Progenitor cell of endocrine pancreas (in vitro differentiated cells): ENCODE measurements around the gene ZNF799. TPM values are rescaled to one million over a fixed set of nuclear protein-coding genes. Genes with fewer than 3 reads are reported as not detected.
A peak's percentile ranks its signal among the peaks of the same experiment; 100 is the strongest.
"Not testable (repeated sequence)": the region's sequence is repeated elsewhere in the genome, so short reads cannot be mapped to it uniquely, and the experiment has no call there.

ENCODE experiments used
- DNase-seq: peaks from one replicate; pipeline ENCODE4 v3.0.0; 2021; ENCODE audit warnings: low spot score; ENCODE audit not compliant: unreplicated experiment
- H3K27ac Mint-ChIP-seq: 2 replicates; pipeline ENCODE4 v1.8.0; 2021; ENCODE audit warnings: mild to moderate bottlenecking, moderate library complexity, mixed read lengths
- H3K27me3 Mint-ChIP-seq: 2 replicates; pipeline ENCODE4 v1.8.0; 2021; ENCODE audit warnings: mixed read lengths
- H3K36me3 Mint-ChIP-seq: 2 replicates; pipeline ENCODE4 v1.8.0; 2022; ENCODE audit warnings: mixed read lengths; ENCODE audit not compliant: insufficient read depth
- H3K4me1 Mint-ChIP-seq: 2 replicates; pipeline ENCODE4 v1.8.0; 2021; ENCODE audit warnings: low read depth, mixed read lengths
- H3K4me3 Mint-ChIP-seq: 2 replicates; pipeline ENCODE4 v1.8.0; 2021; ENCODE audit warnings: low read depth, mild to moderate bottlenecking, moderate library complexity, mixed read lengths
- H3K9me3 Mint-ChIP-seq: 2 replicates; pipeline ENCODE4 v1.8.0; 2021; ENCODE audit warnings: low read depth, mixed read lengths
- CTCF ChIP-seq: fragments of 200-600 bp; sonication (generic); IDR thresholded peaks from one replicate; pipeline ENCODE4 v1.5.0; 2021; ENCODE audit warnings: antibody characterized with exemption, mild to moderate bottlenecking; ENCODE audit not compliant: unreplicated experiment
- total RNA-seq: library from RNA; stranded (reverse); gene quantifications from 2 replicates; pipeline ENCODE4 v1.2.1, GENCODE V29; 2021

The ZNF799 gene
- total RNA-seq, 1 donor from 2014 or later, result 9.0 TPM

- no peaks in the 10 kb centered on the region for H3K27me3 Mint-ChIP-seq
- no peak for DNase-seq
- H3K27ac Mint-ChIP-seq, result peak overlapping the region; percentile 98
- peaks cover 17% of the 10 kb centered on the region for H3K36me3 Mint-ChIP-seq
- no peak for TF ChIP-seq CTCF
- H3K9me3 Mint-ChIP-seq, result peaks cover 15% of the 10 kb centered on the region
- H3K4me3 Mint-ChIP-seq, result peak overlapping the region; percentile 93
- peaks cover 11% of the 10 kb centered on the region for H3K4me1 Mint-ChIP-seq
These were observed 36.5 kb downstream of the ZNF799 start for GRCh38 chr19:12364391-12365235.

- DNase-seq, H3K27ac Mint-ChIP-seq, H3K27me3 Mint-ChIP-seq, H3K4me3 Mint-ChIP-seq: not testable (repeated sequence)
- Mint-ChIP-seq H3K4me1 (peaks cover 11% of the 10 kb centered on the region), H3K9me3 (peaks cover 21% of the 10 kb centered on the region), H3K36me3 (peaks cover 31% of the 10 kb centered on the region)
These were observed 38.8 kb downstream of the ZNF799 start for GRCh38 chr19:12362236-12362635.

- no peak for TF ChIP-seq CTCF
- peaks cover 64% of the 10 kb centered on the region for H3K36me3 Mint-ChIP-seq
- no peak overlapping the region for H3K4me3 Mint-ChIP-seq
- no peaks in the 10 kb centered on the region for H3K4me1 Mint-ChIP-seq
- peaks cover 54% of the 10 kb centered on the region for H3K9me3 Mint-ChIP-seq
- no peak overlapping the region for H3K27ac Mint-ChIP-seq
- no peak for DNase-seq
- H3K27me3 Mint-ChIP-seq, result no peaks in the 10 kb centered on the region
These were observed 47.7 kb downstream of the ZNF799 start for GRCh38 chr19:12353375-12353774.

- peaks cover 63% of the 10 kb centered on the region for H3K36me3 Mint-ChIP-seq
- peaks cover 59% of the 10 kb centered on the region for H3K9me3 Mint-ChIP-seq
- no peaks in the 10 kb centered on the region for H3K27me3 Mint-ChIP-seq
- no peak overlapping the region for H3K4me3 Mint-ChIP-seq
- DNase-seq, result no peak
- no peak for TF ChIP-seq CTCF
- H3K27ac Mint-ChIP-seq, result no peak overlapping the region
- H3K4me1 Mint-ChIP-seq, result no peaks in the 10 kb centered on the region
These were observed 50.2 kb downstream of the ZNF799 start for GRCh38 chr19:12350890-12351197.

GRCh38 chr19:12350185-12350889 is 50.7 kb downstream of the ZNF799 start:
- Mint-ChIP-seq H3K4me1 (no peaks in the 10 kb centered on the region), H3K9me3 (peaks cover 62% of the 10 kb centered on the region), H3K27ac (no peak overlapping the region), H3K36me3 (peaks cover 65% of the 10 kb centered on the region), H3K4me3 (no peak overlapping the region), H3K27me3 (no peaks in the 10 kb centered on the region)
- TF ChIP-seq CTCF, result no peak
- no peak for DNase-seq

GRCh38 chr19:12346896-12347295 is 54.2 kb downstream of the ZNF799 start:
- H3K4me1 Mint-ChIP-seq, result no peaks in the 10 kb centered on the region
- no peaks in the 10 kb centered on the region for H3K27me3 Mint-ChIP-seq
- no peak overlapping the region for H3K27ac Mint-ChIP-seq
- no peak for TF ChIP-seq CTCF
- H3K36me3 Mint-ChIP-seq, result peaks cover 55% of the 10 kb centered on the region
- H3K9me3 Mint-ChIP-seq, result peaks cover 51% of the 10 kb centered on the region
- H3K4me3 Mint-ChIP-seq, result no peak overlapping the region
- no peak for DNase-seq
